GM12878 (cell line): ENCODE data around the gene EGR1. TPM values are rescaled to one million over a fixed set of nuclear protein-coding genes. Genes with fewer than 3 reads are reported as not detected.

Source experiments
- ATAC-seq: fragments of 200-7000 bp; cut with Tn5 transposase; 3 replicates; pipeline ENCODE4 v1.9.1; 2020; ENCODE audit warnings: mild to moderate bottlenecking, moderate library complexity
- BruUV-seq: library from RNA; stranded (reverse); fragments of 400-500 nt; replicated peaks from 2 replicates; lab custom pipeline; 2021; lab: Mats Ljungman, UMichigan
- CTCF ChIA-PET: fragments of 300-600 bp; sonication (Branson Sonifier 250); formaldehyde crosslinking; extraction: SDS; loops from one replicate; lab custom pipeline; 2021; ENCODE audit warnings: inconsistent platforms; lab: Yijun Ruan, JAX
- POLR2A ChIA-PET: fragments of 350-600 bp; formaldehyde crosslinking; extraction: SDS; loops from one replicate; lab custom pipeline; 2021; ENCODE audit warnings: inconsistent platforms; lab: Charles Lee
- RAD21 ChIA-PET: fragments of 300-600 bp; sonication (Branson Sonifier 250); formaldehyde crosslinking; loops from one replicate; lab custom pipeline; 2023; ENCODE audit warnings: antibody characterized with exemption; ENCODE audit not compliant: unreplicated experiment; lab: Charles Lee
- SMC1A ChIA-PET: fragments of 300-600 bp; sonication (Branson Sonifier 250); formaldehyde crosslinking; loops from one replicate; lab custom pipeline; 2023; ENCODE audit not compliant: unreplicated experiment, uncharacterized antibody; lab: Charles Lee
- DNase-seq: peaks from one replicate; pipeline ENCODE4 v3.0.0-alpha.2; 2011; ENCODE audit warnings: low read depth, low spot score
- FAIRE-seq: peaks from 3 replicates; lab custom pipeline; 2011; peaks lifted over from hg19 to GRCh38; lab: Jason Lieb, UNC
- H2AFZ ChIP-seq: 2 replicates; pipeline ENCODE4 v1.6.0; 2011; ENCODE audit warnings: low read depth, low read length, control low read depth; ENCODE audit not compliant: control insufficient read depth
- H3K27ac ChIP-seq: 2 replicates; pipeline ENCODE4 v1.5.1; 2011; ENCODE audit warnings: control low read depth; ENCODE audit not compliant: control insufficient read depth, insufficient read depth
- H3K27me3 ChIP-seq, 2 experiments: replicated peaks in 1 of 2; 2 replicates each; pipeline versions ENCODE4 v1.6.0 to v1.6.1; 2011; ENCODE audit warnings: low read length in 1 of 2; ENCODE audit not compliant: control insufficient read depth in 2 of 2, insufficient read depth in 2 of 2
- H3K36me3 ChIP-seq, 2 experiments: 2 replicates each; pipeline ENCODE4 v1.5.1; 2011; ENCODE audit warnings: low read length in 1 of 2; ENCODE audit not compliant: control insufficient read depth in 2 of 2, insufficient read depth in 2 of 2
- H3K4me1 ChIP-seq: 2 replicates; pipeline ENCODE4 v1.6.1; 2011; ENCODE audit warnings: mild to moderate bottlenecking, low read length, moderate library complexity, mixed read lengths; ENCODE audit not compliant: control insufficient read depth, insufficient read depth
- H3K4me2 ChIP-seq: 2 replicates; pipeline ENCODE4 v1.6.0; 2011; ENCODE audit warnings: control low read depth; ENCODE audit not compliant: control insufficient read depth, insufficient read depth
- H3K4me3 ChIP-seq: fragments of 200-600 bp; sonication (generic); 2 replicates; pipeline ENCODE4 v1.5.1; 2016
- H3K79me2 ChIP-seq: 2 replicates; pipeline ENCODE4 v1.6.0; 2011; ENCODE audit warnings: low read length; ENCODE audit not compliant: control insufficient read depth, insufficient read depth
- H3K9ac ChIP-seq: 2 replicates; pipeline ENCODE4 v1.8.0; 2011; ENCODE audit warnings: low read length, control low read depth, mixed read lengths; ENCODE audit not compliant: control insufficient read depth, insufficient read depth
- H3K9me3 ChIP-seq: replicated peaks from 3 replicates; pipeline ENCODE4 v1.5.1; 2011; ENCODE audit warnings: mild to moderate bottlenecking, low read length; ENCODE audit not compliant: control insufficient read depth, insufficient read depth
- H4K20me1 ChIP-seq: 2 replicates; pipeline ENCODE4 v1.6.0; 2011; ENCODE audit not compliant: control insufficient read depth, insufficient read depth
- ASH2L ChIP-seq: fragments of 300-600, 200-600 bp; sonication (generic); IDR thresholded peaks from 2 replicates; pipeline ENCODE4 v1.6.1; 2017; ENCODE audit warnings: low read depth, mild to moderate bottlenecking, borderline replicate concordance
- ATF7 ChIP-seq: fragments of 450-650 bp; IDR thresholded peaks from 2 replicates; pipeline ENCODE4 v1.6.1; 2016; ENCODE audit warnings: low read depth, mild to moderate bottlenecking
- BCL11A ChIP-seq: IDR thresholded peaks from 2 replicates; pipeline ENCODE4 v1.6.1; 2011; ENCODE audit warnings: low read depth, low read length
- ESRRA ChIP-seq: IDR thresholded peaks from 2 replicates; pipeline ENCODE4 v1.6.1; 2012; ENCODE audit warnings: mild to moderate bottlenecking, low read length, improper control_type of control experiment
- GABPA ChIP-seq: IDR thresholded peaks from 2 replicates; pipeline ENCODE4 v1.6.1; 2014; ENCODE audit warnings: antibody characterized with exemption, low read depth, mild to moderate bottlenecking, inconsistent platforms
- POLR2AphosphoS2 ChIP-seq: IDR thresholded peaks from 2 replicates; pipeline ENCODE4 v1.6.1; 2011; ENCODE audit warnings: low read depth, mild to moderate bottlenecking, low read length, improper control_type of control experiment, moderate library complexity
- SMARCA5 ChIP-seq: fragments of 450-650 bp; IDR thresholded peaks from 2 replicates; pipeline ENCODE4 v1.6.1; 2017; ENCODE audit warnings: mild to moderate bottlenecking
- ZNF24 ChIP-seq: fragments of 450-650 bp; IDR thresholded peaks from 2 replicates; pipeline ENCODE4 v1.6.1; 2017; ENCODE audit warnings: antibody characterized with exemption, mild to moderate bottlenecking
- WGBS: methylation state at CpG from one replicate; pipeline ENCODE4 v1.1.6; 2016; ENCODE audit warnings: low lambda C conversion rate; ENCODE audit not compliant: insufficient replicate concordance, insufficient coverage; ENCODE audit errors: missing lambda C conversion rate; 5-methylcytosine and 5-hydroxymethylcytosine counted together
- in situ Hi-C: fragments of 300-500 bp; cut with MboI; formaldehyde crosslinking; loops from 9 replicates; pipeline ENCODE4 v1.14.3; 2018; ENCODE audit warnings: mixed read lengths
- intact Hi-C: fragments of 100-400 bp; cut with micrococcal nuclease; formaldehyde crosslinking; loops from one replicate; pipeline ENCODE4 v1.14.2; 2022; ENCODE audit not compliant: unreplicated experiment
- polyA plus RNA-seq, 11 experiments: library from polyadenylated mRNA; depleted of rRNA in 4 of 11; unstranded in 6 of 11; stranded (reverse) in 5 of 11; fragments of >200 nt; fragmentation: Nextera tagmentation in 4 of 11; fragmentation: Illumina TruSeq in 1 of 11; extraction: Ambion mirVana in 4 of 11; extraction: Trizol in 1 of 11; gene quantifications; 1 replicate in 1 of 11; 2 replicates in 10 of 11; pipeline versions ENCODE4 v1.2.1 to v1.2.3, GENCODE V29; 2011 to 2016; ENCODE audit warnings: inconsistent platforms in 2 of 11, missing spikeins in 2 of 11, low read depth in 1 of 11
- total RNA-seq, 4 experiments: library from RNA; depleted of rRNA in 3 of 4; stranded (reverse); fragments of >200 nt in 3 of 4; fragmentation: Illumina TruSeq in 1 of 4; extraction: Trizol in 1 of 4; gene quantifications; 2 replicates each; pipeline versions ENCODE4 v1.2.1 to v1.2.3, GENCODE V29; 2013 to 2021
- TF ChIP-seq, protein P1 (sequence below): IDR thresholded peaks from 2 replicates; pipeline ENCODE4 v1.6.1; 2011; ENCODE audit warnings: borderline replicate concordance, low read depth, mild to moderate bottlenecking, moderate library complexity, mixed read lengths, low read length; ENCODE audit not compliant: insufficient read depth; ENCODE audit errors: extremely low read length
- TF ChIP-seq, protein P2 (sequence below): fragments of 450-650 bp; IDR thresholded peaks from 2 replicates; pipeline ENCODE4 v1.6.1; 2017; ENCODE audit warnings: low read depth, mild to moderate bottlenecking, moderate library complexity

Gene EGR1
- total and polyA plus RNA-seq, 10 of the 15 experiments (the other 5 are each of a cell fraction or from before 2014, with no cell fraction given): 0.89 to 7.3 (median 2.5) TPM

DNA sequence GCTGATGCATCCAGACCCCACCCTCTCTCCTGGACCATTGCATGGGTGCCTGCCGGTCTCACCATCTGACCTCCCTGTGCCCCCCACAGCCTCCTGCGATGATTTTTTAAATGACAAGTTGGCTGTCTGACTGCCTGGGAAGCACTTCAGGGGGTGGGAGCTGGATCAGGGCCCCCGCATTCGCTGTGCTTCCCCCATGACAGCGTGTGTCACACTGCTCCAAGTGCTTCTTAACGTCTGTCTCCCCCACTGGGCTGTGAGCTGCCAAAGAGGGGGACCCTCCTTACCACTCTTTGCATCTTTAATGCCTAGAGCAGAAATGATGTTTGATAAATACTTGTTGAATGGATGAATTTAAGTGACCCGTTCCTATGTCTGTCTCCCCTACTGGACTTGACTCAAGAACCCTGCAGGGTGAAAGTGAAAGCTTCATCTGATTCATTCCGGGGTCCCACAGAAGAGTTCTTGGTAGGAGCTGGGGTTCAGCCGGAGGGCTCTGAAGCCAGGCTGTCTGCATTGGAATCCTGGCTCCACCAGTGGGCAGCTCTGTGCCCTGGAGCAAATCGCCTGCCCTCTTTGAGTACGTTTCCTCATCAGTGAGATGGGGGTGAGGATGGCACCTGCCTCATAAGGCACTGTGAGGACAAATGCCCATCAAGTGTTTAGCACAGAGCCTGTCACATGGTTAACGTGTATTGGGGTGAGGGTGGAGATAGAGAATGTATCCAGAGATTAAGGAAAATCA, 7.6 kb upstream of the EGR1 start:
- Histone ChIP-seq H2AFZ (no peak overlapping the region), H3K4me3 (no peak overlapping the region), H3K79me2 (no peaks in the 10 kb centered on the region), H3K4me2 (no peak overlapping the region)
- ChIA-PET RAD21 (interaction anchor here (1.2 to 1.7 kb wide), 2 partner anchors 9 to 45 kb away, joined by 5 to 7 read pairs; no protein-coding TSS in a partner anchor), POLR2A (no interaction called here)
- WGBS: 74% methylated on average over 12 of the region's 12 CpGs
- in situ Hi-C loops (no loop called here), intact Hi-C loops (no loop called here)
- TF ChIP-seq SMARCA5 (no peak), ZNF24 (no peak), ATF7 (no peak), GABPA (no peak), BCL11A (no peak), ASH2L (no peak), POLR2AphosphoS2 (no peak), ESRRA (no peak)
- TF ChIP-seq, protein P1, sequence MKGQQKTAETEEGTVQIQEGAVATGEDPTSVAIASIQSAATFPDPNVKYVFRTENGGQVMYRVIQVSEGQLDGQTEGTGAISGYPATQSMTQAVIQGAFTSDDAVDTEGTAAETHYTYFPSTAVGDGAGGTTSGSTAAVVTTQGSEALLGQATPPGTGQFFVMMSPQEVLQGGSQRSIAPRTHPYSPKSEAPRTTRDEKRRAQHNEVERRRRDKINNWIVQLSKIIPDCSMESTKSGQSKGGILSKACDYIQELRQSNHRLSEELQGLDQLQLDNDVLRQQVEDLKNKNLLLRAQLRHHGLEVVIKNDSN: no peak
- TF ChIP-seq, protein P2, sequence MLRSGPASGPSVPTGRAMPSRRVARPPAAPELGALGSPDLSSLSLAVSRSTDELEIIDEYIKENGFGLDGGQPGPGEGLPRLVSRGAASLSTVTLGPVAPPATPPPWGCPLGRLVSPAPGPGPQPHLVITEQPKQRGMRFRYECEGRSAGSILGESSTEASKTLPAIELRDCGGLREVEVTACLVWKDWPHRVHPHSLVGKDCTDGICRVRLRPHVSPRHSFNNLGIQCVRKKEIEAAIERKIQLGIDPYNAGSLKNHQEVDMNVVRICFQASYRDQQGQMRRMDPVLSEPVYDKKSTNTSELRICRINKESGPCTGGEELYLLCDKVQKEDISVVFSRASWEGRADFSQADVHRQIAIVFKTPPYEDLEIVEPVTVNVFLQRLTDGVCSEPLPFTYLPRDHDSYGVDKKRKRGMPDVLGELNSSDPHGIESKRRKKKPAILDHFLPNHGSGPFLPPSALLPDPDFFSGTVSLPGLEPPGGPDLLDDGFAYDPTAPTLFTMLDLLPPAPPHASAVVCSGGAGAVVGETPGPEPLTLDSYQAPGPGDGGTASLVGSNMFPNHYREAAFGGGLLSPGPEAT: no peak
- TF ChIP-seq, all 136 proteins: peak for 0
- DNase-seq (no peak), ATAC-seq (no peak), FAIRE-seq (no peak)
- ChIA-PET CTCF (interaction anchor here (0.5 to 9.2 kb wide), 6 partner anchors 8 to 1253 kb away, joined by 3 to 71 read pairs (median 4); no protein-coding TSS in a partner anchor), SMC1A (interaction anchor here (0.8 kb wide), 1 partner anchor 46 kb away, joined by 3 read pairs; no protein-coding TSS in a partner anchor)
- Histone ChIP-seq H3K27me3 (no peaks in the 10 kb centered on the region; a peak in 1 of 4 replicates), H3K36me3 (no peaks in the 10 kb centered on the region), H3K9ac (no peak overlapping the region), H3K9me3 (no peaks in the 10 kb centered on the region), H3K4me1 (peaks cover 11% of the 10 kb centered on the region), H3K27ac (no peak overlapping the region), H4K20me1 (no peaks in the 10 kb centered on the region)
- no TSS peak for BruUV-seq
